Stimulated activated CD4-positive, alpha-beta T cell treated with anti-CD3 and anti-CD28 coated beads, Interleukin-1b, Interleukin-23, amount 100 ng/mL, for 24 hours (primary cell): ENCODE results near the gene PPP5C.
"Not testable (repeated sequence)": the region's sequence is repeated elsewhere in the genome, so short reads cannot be mapped to it uniquely, and the experiment has no call there.

Experiments
- DNase-seq, 4 experiments: peaks; one replicate each; pipeline ENCODE4 v3.0.0-alpha.2; 2020; ENCODE audit warnings: low read depth in 4 of 4, low spot score in 1 of 4

The PPP5C gene

DNA sequence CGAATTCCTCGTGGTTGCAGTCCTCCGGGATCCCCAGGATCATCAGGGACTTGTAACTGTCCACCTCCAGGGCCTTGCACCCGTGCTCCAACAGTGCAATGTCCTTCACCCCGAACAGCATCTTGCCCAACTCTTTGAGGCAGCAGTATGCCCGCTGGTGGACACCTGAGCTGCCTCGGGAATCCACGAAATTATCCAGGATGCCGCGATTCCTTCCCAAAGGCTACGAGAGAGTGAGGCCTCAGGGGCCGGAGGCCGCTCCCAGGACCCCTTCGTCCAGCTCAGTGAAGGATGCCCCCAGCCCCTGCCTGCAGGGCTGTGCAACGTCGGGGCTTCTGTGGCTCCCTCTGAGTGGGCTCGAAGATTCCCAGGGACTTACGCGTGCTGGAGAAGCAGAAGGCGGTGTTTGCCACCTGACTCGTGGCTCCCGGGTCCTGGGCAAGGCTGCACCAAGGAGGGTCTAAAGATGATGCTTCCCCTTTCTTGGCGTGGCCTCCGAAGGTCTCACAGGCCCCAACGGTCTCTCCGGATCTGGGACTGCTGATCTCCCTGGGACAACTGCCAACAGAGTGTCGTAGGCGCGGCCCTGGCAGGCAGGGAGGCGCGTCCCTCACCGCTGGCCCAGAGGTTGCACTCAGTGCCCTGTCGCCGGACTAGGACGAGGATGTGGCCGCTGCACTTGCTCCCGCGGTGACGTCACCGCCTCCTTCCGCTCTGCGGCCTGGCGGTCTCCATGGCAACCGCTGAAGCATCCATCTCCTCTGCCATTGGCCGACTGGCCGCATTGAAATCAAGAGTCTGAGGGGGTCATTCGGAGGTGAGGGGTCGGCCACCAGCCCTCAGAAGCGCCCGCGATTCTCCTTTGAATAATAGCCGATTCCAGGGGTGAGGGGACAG lies 81.6 kb downstream of the PPP5C start, which contains the start of gene PNMA8C:
Gene PNMA8C, minus strand, starts transcription at position 698 of the 897 bp plus-strand sequence. Its CDS starts 577 bp downstream, at position 121.
- peak in 1 of 4 experiments; percentile 35 for DNase-seq

DNA sequence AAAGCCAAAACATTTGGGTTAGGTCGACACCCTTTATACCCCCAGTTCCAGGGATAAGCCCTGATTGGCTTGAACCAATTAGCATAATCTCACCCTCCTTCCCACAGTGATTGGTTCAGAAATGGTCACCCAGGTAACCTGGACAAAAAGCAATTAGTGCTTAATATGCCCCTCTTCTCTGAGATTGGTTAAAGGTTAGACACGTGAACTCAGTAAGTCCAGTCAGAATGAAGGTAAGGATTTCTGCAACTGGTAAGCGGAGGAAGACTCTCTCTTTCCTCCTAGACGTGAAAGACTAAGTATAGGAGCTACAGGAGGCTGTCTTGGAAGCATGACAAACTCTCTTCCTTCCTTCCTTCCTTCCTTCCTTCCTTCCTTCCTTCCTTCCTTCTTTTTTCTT lies 83.1 kb downstream of the PPP5C start:
- no peak for DNase-seq

DNA sequence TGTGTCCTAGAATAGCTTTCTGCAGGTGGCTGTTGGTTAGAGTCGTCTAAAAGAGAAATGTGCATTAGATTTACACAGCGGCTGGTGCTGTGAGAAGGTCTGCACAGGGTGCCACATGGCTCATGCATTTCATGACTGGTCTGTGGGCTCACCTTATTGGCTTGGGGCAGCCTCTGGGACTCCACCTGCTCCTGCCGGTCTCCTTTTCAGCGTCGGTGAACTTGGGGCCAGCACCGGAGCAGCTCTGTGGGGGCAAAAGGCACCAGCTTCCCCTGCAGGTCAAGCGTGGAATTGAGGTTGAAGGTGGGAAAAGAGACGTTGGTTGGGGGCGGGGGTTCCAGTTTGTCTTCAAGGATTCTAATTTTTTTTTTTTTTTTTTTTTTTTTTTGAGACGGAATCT lies 84.9 kb downstream of the PPP5C start:
- no peak for DNase-seq

DNA sequence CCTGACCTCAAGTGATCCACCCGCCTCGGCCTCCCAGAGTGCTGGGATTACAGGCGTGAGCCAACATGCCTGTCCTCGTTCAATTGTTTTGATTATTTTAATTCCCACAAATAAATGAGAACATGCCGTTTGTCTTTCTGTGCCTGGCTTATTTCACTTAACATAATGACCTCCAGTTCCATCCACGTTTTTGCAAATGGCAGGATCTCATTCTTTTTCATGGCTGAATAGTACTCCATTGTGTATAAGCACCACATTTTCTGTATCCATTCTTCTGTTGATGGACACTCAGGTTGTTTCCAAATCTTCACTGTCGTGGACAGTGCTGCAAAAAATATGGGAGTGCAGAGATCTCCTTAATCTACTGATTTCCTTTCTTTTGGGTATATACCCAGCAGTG lies 86.6 kb downstream of the PPP5C start:
- not testable (repeated sequence) for DNase-seq

DNA sequence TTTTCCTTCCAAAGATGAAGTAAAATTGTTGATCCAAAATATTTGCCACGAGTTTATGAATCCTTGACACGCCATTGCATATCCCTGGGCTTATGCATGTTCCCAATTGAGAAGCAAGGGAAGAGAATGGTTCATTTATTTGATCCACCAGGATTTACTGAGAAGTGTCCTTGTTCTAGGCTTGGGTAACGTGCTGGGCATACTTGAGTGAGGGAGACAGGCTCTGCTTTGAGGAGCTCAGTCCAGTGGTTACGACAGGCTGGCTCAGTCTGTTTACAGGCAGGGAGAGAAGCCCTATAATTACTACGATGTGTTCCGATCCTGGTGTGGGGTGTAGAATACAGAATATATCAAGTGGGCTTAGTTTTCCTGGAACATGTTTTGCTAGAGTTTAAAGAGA lies 88.1 kb downstream of the PPP5C start:
- no peak for DNase-seq

DNA sequence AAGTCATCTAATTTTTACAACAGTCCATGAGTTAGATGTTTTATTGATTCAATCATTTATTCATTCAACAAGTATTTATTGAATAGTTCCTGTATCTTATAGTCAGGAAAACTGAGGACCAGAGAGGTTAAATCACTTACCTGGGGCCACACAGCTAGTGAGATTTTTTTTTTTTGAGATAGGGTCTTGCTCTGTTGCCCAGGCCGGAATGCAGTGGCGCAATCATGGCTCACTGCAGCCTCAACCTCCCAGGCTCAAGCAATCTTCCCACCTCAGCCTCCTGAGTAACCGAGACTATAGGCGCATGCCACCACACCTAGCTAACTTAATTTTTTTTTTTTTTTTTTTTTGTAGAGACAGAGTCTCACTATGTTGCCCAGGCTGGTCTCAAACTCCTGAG lies 88.8 kb downstream of the PPP5C start:
- DNase-seq = not testable (repeated sequence)
